Heart left ventricle (tissue), 16 donors: ENCODE results near the gene RANBP10. TPM values are rescaled to one million over a fixed set of nuclear protein-coding genes. Genes with fewer than 3 reads are reported as not detected.

Source experiments
- ATAC-seq, 4 donors: fragments of 200-7000 bp; cut with Tn5 transposase; one replicate each; pipeline ENCODE4 v1.9.1; 2020 to 2022; ENCODE audit warnings: moderate library complexity in 4 of 4, mild to moderate bottlenecking in 3 of 4, moderate number of reproducible peaks in 1 of 4
- DNase-seq, 5 donors: peaks; one replicate each; pipeline ENCODE4 v3.0.0-alpha.2; 2020
- H3K27ac ChIP-seq, 12 donors: fragments of 200-600 bp; sonication (generic) in 4 of 12; one replicate each; pipeline versions ENCODE4 v1.5.0 to v1.8.0; 2016 to 2022; ENCODE audit warnings: mild to moderate bottlenecking in 2 of 12
- H3K27me3 ChIP-seq, 9 donors: fragments of 200-600 bp; sonication (generic) in 2 of 9; one replicate each; pipeline versions ENCODE4 v1.5.1 to v1.8.0; 2016 to 2022; ENCODE audit warnings: mild to moderate bottlenecking in 3 of 9
- H3K36me3 ChIP-seq, 9 donors: fragments of 200-600 bp; sonication (generic) in 2 of 9; one replicate each; pipeline versions ENCODE4 v1.5.0 to v1.8.0; 2018 to 2022; ENCODE audit warnings: mild to moderate bottlenecking in 2 of 9
- H3K4me1 ChIP-seq, 12 donors: fragments of 200-600 bp; sonication (generic) in 4 of 12; one replicate each; pipeline versions ENCODE4 v1.5.0 to v1.8.0; 2016 to 2022; ENCODE audit warnings: mild to moderate bottlenecking in 3 of 12
- H3K4me3 ChIP-seq, 12 donors: fragments of 200-600 bp; sonication (generic) in 4 of 12; one replicate each; pipeline versions ENCODE4 v1.5.0 to v1.8.0; 2017 to 2022; ENCODE audit warnings: mild to moderate bottlenecking in 9 of 12, moderate library complexity in 4 of 12
- H3K9me3 ChIP-seq, 12 donors: fragments of 200-600 bp; sonication (generic) in 4 of 12; one replicate each; pipeline versions ENCODE4 v1.5.0 to v1.8.0; 2016 to 2022; ENCODE audit warnings: mild to moderate bottlenecking in 1 of 12
- POLR2A ChIP-seq, 2 donors: fragments of 450-650 bp; IDR thresholded peaks; one replicate each; pipeline ENCODE4 v1.6.1; 2017; ENCODE audit warnings: antibody characterized with exemption in 2 of 2, mild to moderate bottlenecking in 2 of 2, moderate library complexity in 2 of 2
- WGBS, 4 donors: extraction: QIAGEN DNeasy Blood & Tissue Kit in 2 of 4; methylation state at CpG; one replicate each; pipeline versions ENCODE4 v1.1.5 to v1.1.7; 2013 to 2018; 5-methylcytosine and 5-hydroxymethylcytosine counted together
- intact Hi-C, 10 donors: fragments of 100-400 bp; cut with DNase I; formaldehyde crosslinking; loops; one replicate each; pipeline versions ENCODE4 v1.11.1 to v1.14.2; 2022
- polyA plus RNA-seq, 2 donors: library from polyadenylated mRNA; stranded (reverse); fragments of 200-250 nt; gene quantifications; one replicate each; pipeline ENCODE4 v1.2.3, GENCODE V29; 2013
- total RNA-seq, 9 donors: library from RNA; depleted of rRNA in 2 of 9; stranded (reverse); fragments of >200 nt in 2 of 9; fragmentation: NEBNext Ultra II Directional in 3 of 9; extraction: Animal tissue kit (Norgen Biotek cat#: 25700) in 3 of 9; gene quantifications; one replicate each; pipeline versions ENCODE4 v1.1.0 to v1.2.4, GENCODE V29; 2016 to 2023
- TF ChIP-seq, protein P1 (sequence below), 12 donors: fragments of 200-600 bp; sonication (generic) in 4 of 12; IDR thresholded peaks; one replicate each; pipeline versions ENCODE4 v1.5.0 to v1.8.0; 2018 to 2022; ENCODE audit warnings: antibody characterized with exemption in 12 of 12, mild to moderate bottlenecking in 5 of 12
- donor health status: ischemic (EF 13 %, LVEDD 7.1; RV severe dilation, severe dysfunction).
- donor health status: healthy with polysubstance abuse.
- donor health status: DM: no; HTN: yes; CAD: no.
- donor health status: DM: no; HTN: no; CAD: no.
- donor health status: ischemic (EF 25% LVEDD 6.9; RV normal size, moderate dysfunction).
- donor health status: ischemic (EF 25% LVEDD 5.7; RV mildly dilated, moderate dysfunction).
- donor health status: healthy.
- donor health status: DM: yes; HTN: yes; CAD: no.
- donor health status: ischemic (EF 35%, LVEDD 5.7; RV mildly dilated, moderate dysfunction).
- donor health status: nonischemic (EF 11% LVEDD 7.7; RV severe dilation, severe dysfunction).
- donor health status: DM: yes; HTN: yes; CAD: no.
- donor health status: PGD.
- donor health status: ischemic (EF 29% LVEDD 5.4; RV normal size, mild dysfunction).
- donor health status: nonischemic (EF 23%, LVEDD 6.1; RV moderate dilation, normal function).

The RANBP10 gene
- total and polyA plus RNA-seq, 11 donors: 5.6 to 19.7 (median 11.8) TPM

DNA sequence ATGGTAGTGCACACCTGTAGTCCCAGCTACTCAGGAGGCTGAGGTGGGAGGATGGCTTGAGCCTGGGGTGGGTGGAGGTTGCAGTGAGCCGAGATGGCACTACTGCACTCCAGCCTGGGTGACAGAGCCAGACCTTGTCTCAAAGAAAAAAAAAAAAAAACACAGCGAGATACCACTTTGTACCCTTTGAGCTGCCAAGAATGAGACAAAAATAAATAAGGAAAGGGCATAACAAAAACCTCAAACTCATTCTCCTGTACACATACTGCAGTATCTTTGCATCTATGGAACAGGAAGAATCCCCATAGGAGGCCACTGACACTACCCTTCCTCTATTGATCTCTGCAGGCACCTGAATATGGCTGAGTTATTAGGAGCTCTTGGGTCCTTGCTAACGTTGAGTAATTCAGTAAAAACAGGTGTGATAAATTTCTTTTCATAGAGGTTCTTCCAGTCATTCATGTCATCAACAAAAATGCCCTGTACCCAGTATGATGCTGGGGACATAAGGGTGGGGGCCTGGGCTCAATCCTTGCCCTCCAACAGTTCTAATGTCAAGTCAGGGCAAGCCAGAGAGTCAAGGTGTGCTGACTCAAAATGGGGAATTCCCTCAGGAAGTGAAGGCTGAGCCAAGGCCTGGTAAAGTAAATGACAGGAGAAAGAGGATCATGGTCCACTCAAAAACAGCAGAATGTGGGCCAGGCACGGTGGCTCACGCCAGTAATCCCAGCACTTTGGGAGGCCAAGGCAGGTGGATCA lies 26.9 kb downstream of the RANBP10 start:
- peak; percentile 16 to 42 (median 30) for ATAC-seq
- no peak overlapping the region for H3K4me3 ChIP-seq
- peaks cover 0 to 33% (median 14%) of the 10 kb centered on the region in 12 donors for H3K4me1 ChIP-seq
- H3K36me3 ChIP-seq: no peaks in the 10 kb centered on the region
- TF ChIP-seq, protein P1, sequence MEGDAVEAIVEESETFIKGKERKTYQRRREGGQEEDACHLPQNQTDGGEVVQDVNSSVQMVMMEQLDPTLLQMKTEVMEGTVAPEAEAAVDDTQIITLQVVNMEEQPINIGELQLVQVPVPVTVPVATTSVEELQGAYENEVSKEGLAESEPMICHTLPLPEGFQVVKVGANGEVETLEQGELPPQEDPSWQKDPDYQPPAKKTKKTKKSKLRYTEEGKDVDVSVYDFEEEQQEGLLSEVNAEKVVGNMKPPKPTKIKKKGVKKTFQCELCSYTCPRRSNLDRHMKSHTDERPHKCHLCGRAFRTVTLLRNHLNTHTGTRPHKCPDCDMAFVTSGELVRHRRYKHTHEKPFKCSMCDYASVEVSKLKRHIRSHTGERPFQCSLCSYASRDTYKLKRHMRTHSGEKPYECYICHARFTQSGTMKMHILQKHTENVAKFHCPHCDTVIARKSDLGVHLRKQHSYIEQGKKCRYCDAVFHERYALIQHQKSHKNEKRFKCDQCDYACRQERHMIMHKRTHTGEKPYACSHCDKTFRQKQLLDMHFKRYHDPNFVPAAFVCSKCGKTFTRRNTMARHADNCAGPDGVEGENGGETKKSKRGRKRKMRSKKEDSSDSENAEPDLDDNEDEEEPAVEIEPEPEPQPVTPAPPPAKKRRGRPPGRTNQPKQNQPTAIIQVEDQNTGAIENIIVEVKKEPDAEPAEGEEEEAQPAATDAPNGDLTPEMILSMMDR (IDR thresholded peaks at IDR 0.05): no peak
- no peak for TF ChIP-seq POLR2A (IDR thresholded peaks at IDR 0.05)
- DNase-seq: no peak
- no peaks in the 10 kb centered on the region for H3K27me3 ChIP-seq
- H3K27ac ChIP-seq: no peak overlapping the region
- WGBS, 4 donors: 68 to 77% (median 75%) methylated on average over 5 of the region's 5 CpGs
- intact Hi-C loops: no loop called here
- H3K9me3 ChIP-seq: no peaks in the 10 kb centered on the region

DNA sequence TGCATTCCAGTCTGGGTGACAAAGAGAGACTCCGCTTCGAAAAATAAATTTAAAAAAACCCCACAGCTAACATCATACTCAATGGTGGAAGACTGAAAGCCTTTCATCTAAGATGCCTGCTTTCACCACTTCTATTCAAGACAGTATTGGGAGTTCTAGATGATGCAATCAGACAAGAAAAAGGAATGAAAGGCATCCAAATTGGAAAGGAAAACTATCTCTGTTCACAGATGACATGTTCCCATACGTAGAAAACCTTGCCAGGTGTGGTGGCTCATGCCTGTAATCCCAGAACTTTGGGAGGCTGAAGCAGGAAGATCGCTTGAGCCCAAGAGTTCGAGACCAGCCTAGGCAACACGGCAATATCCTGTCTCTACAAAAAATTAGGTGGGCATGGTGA lies 31.1 kb downstream of the RANBP10 start:
- intact Hi-C loops: no loop called here
- ATAC-seq: no peak
- Histone ChIP-seq H3K4me1 (peaks cover 5 to 38% (median 29%) of the 10 kb centered on the region in 12 donors), H3K27ac (no peak overlapping the region), H3K9me3 (no peaks in the 10 kb centered on the region), H3K36me3 (peaks cover 0 to 15% (median 7%) of the 10 kb centered on the region in 9 donors), H3K27me3 (no peaks in the 10 kb centered on the region), H3K4me3 (no peak overlapping the region)
- WGBS, 4 donors: 93 to 98% (median 96%) methylated on average over 6 of the region's 6 CpGs
- DNase-seq: no peak
- TF ChIP-seq POLR2A (IDR thresholded peaks at IDR 0.05): no peak
- TF ChIP-seq, protein P1 (IDR thresholded peaks at IDR 0.05): no peak

DNA sequence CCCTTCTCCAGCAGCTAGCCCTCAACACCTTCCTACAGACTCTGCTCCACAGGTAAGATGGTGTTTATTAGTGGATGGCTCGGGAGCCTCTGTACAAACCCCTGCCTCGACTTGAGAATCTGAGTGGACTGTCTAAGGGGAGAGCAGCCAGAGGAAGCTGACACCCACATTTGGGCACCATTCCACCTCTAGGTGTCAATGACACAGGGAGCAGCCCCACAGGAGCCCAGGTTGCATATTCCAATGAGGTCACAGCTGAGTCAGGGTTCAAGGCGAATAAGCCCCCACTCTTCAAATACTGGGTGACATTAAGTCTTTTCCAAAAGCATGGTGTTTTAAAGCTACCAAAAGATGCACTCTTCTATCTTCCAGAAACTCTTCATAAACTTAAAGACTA lies 31.9 kb downstream of the RANBP10 start:
- Histone ChIP-seq H3K4me1 (peaks cover 5 to 33% (median 25%) of the 10 kb centered on the region in 12 donors), H3K27me3 (no peaks in the 10 kb centered on the region), H3K4me3 (no peak overlapping the region), H3K36me3 (peaks cover 0 to 22% (median 14%) of the 10 kb centered on the region in 9 donors), H3K9me3 (no peaks in the 10 kb centered on the region), H3K27ac (peak overlapping the region in 4 of 12 donors; percentile 24 to 68 (median 36))
- DNase-seq (no peak), ATAC-seq (no peak)
- TF ChIP-seq POLR2A (IDR thresholded peaks at IDR 0.05): no peak
- TF ChIP-seq, protein P1 (IDR thresholded peaks at IDR 0.05): no peak
- intact Hi-C loops: no loop called here
- 68 to 87% (median 84%) methylated on average over 3 of the region's 3 CpGs for WGBS, 4 donors

DNA sequence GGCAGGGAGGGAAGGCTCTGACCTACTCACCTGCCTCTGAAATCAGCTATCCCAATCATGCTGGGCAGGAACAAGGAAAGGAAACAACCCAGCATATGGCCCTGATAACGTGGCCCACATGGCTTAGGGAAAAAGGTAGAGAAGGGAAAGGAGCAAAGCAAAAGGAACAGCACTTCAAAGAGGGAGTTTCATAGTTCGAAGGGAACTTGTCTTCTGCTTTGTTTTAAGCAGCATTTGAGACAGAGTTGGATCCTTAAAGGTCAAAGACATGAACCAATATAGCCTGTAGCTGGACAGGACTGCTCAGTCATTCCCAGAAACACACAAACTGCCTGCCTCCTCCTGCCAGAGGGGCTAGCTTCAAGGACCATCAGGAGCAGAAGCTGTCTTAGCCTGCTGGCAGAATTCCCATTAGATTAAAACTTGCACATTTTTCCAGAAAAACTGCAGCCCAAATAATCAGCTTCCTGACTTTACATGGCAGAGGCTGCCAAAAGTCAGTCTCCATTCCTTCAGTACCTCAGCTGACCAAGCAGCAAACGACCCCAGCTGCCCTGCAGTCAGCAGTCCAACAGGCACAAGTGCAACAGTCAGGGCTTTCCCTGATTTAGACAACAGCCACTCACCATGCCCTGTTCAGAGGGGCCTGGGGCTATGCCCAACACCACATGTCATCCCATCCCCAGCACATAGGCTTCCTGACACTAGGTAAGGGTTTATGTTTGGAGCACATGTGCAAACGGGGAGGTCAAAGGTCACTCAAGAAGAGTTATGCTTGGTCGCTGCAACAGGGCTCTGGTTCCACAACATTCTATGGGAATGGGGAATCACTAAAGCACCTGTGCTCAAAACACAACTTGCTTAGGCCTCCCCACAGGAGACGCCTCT lies 32.5 kb downstream of the RANBP10 start:
- Histone ChIP-seq H3K27me3 (no peaks in the 10 kb centered on the region), H3K9me3 (no peaks in the 10 kb centered on the region), H3K27ac (peak overlapping the region in 8 of 12 donors; percentile 22 to 68 (median 34)), H3K4me1 (peaks cover 5 to 30% (median 24%) of the 10 kb centered on the region in 12 donors), H3K36me3 (peaks cover 0 to 24% (median 16%) of the 10 kb centered on the region in 9 donors), H3K4me3 (no peak overlapping the region)
- intact Hi-C loops: no loop called here
- 53 to 59% (median 54%) methylated on average over 6 of the region's 6 CpGs for WGBS, 4 donors
- ATAC-seq: peak; percentile 13 to 63 (median 55)
- DNase-seq: no peak
- TF ChIP-seq POLR2A (IDR thresholded peaks at IDR 0.05): no peak
- TF ChIP-seq, protein P1 (IDR thresholded peaks at IDR 0.05): no peak
